ENCODE measurements around the gene PPL.

DNA sequence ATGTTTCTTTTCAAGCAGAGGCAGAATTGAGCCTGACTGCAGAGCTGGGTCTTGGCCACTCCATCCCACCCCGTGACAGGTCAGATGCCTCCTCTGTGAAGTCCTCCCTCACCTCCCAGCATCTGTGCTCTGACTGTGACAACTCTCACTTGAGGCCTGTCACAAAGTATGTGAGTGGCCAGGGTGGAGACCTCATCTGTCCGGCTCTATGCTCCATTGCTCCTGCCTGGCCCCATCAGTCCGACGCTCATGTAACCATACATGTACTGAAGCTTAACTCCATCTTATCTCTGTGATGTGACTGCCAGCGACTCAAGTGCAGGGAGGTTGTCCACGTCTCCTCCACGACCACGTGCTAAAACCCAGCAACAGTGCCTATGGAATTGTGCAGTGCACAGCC lies 3.5 kb downstream of the PPL start:
- no peak for TF ChIP-seq SMAD1 (CRISPR knock-in tag; IDR thresholded peaks at IDR 0.05; ENCODE audit: borderline replicate concordance, low read depth)
- no peak for TF ChIP-seq HOXA9 (CRISPR knock-in tag; IDR thresholded peaks at IDR 0.05; ENCODE audit: borderline replicate concordance)
- no peak for TF ChIP-seq JUN (CRISPR knock-in tag; IDR thresholded peaks at IDR 0.05)
- no peak for TF ChIP-seq POLR2A (IDR thresholded peaks at IDR 0.05; ENCODE audit: insufficient read depth in 1 of 2, low read depth in 2 of 2, low read length in 2 of 2)
- TF ChIP-seq ELF1 (CRISPR knock-in tag; IDR thresholded peaks at IDR 0.05), result no peak
- TF ChIP-seq MBD4 (IDR thresholded peaks at IDR 0.05; ENCODE audit: borderline replicate concordance, low read length), result no peak
- TF ChIP-seq POGZ (CRISPR knock-in tag; IDR thresholded peaks at IDR 0.05), result no peak
- no peak for TF ChIP-seq ZNF121 (CRISPR knock-in tag; IDR thresholded peaks at IDR 0.05)
- TF ChIP-seq ZNF543 (CRISPR knock-in tag; IDR thresholded peaks at IDR 0.05), result no peak
- TF ChIP-seq NFYB (CRISPR knock-in tag; IDR thresholded peaks at IDR 0.05), result no peak
- no peak for TF ChIP-seq CTCF (CRISPR knock-in tag; IDR thresholded peaks at IDR 0.05)
- TF ChIP-seq YY1 (IDR thresholded peaks at IDR 0.05; ENCODE audit: insufficient read depth, insufficient replicate concordance, low read depth, low read length), result no peak
- no peak for TF ChIP-seq CREB1 (IDR thresholded peaks at IDR 0.05)
- no peak for TF ChIP-seq CREB1 (CRISPR knock-in tag; IDR thresholded peaks at IDR 0.05)

Measured in HepG2 (cell line).